ENCODE results near the gene MFAP2.

Gene MFAP2

GRCh38 chr1:16926491-16927073 is 53.8 kb downstream of the MFAP2 start:
- DNase-seq = no peak

- DNase-seq = no peak
These were observed 54.6 kb downstream of the MFAP2 start for GRCh38 chr1:16925635-16926490.

GRCh38 chr1:16924919-16925477 is 55.4 kb downstream of the MFAP2 start:
- no peak for DNase-seq
